ENCODE measurements around the gene SLC25A23. TPM values are rescaled to one million over a fixed set of nuclear protein-coding genes. Genes with fewer than 3 reads are reported as not detected.

The SLC25A23 gene
- total RNA-seq, 1 experiment from 2014 or later: 59.5 TPM

DNA sequence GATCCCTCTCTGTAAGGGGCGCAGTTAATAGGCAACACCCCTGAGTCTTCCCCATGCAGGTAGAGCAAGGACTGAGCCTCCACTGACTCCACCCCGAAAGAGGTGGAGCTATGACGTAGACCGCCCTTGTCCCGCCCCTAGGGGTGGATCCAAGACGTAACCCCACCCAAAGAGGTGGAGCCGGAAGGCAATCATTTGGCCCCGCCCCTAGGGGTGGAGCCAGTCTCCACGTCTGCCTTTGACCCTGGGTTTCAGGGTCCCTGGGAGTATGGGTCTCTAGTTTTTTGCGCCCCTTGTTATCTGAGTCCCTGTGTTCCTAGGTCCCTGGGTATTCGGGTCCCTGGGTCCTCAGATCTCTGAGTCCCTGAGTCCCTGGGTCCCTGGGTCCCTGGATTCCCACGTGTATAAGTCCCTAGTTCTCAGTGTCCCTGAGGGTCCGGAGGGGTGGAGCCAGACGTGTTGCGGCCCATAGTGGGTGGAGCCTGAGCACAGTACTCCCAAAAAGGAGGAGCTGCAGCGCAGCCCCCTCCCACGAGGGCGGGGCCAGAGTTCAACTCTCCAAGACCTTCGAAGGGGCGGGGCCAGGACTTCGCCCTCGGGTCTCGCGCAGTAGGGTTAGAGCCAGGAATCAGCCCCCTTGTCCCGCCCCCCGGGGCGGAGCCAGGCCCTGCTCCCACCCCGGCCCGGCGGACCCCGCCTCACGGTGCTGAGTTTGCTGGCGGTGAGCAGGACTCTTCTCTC is 16.7 kb upstream of the SLC25A23 start:
- ChIA-PET CTCF (no interaction called here), POLR2A (ENCODE audit: unreplicated experiment) (interaction anchor here (0.5 to 0.7 kb wide), 2 partner anchors 51 to 254 kb away, joined by 3 read pairs; partner anchors contain the start of gene KHSRP)
- TF ChIP-seq CTCF (conservative IDR thresholded peaks at IDR 0.05): no peak
- no peak for TF ChIP-seq EZH2 (IDR thresholded peaks at IDR 0.05; ENCODE audit: low read depth)
- H3K4me2 ChIP-seq: peak overlapping the region; percentile 73
- DNase-seq: peak in 1 of 2 experiments; percentile 29
- H3K36me3 ChIP-seq (ENCODE audit: low read depth): no peaks in the 10 kb centered on the region
- no peaks in the 10 kb centered on the region for H4K20me1 ChIP-seq (ENCODE audit: insufficient read depth)
- no peak overlapping the region for H2AFZ ChIP-seq
- H3K27me3 ChIP-seq (ENCODE audit: insufficient read depth, low read depth): no peaks in the 10 kb centered on the region
- H3K4me3 ChIP-seq: peak overlapping the region; percentile 14; the same call in 1 of the 2 replicates
- no peaks in the 10 kb centered on the region for H3K9me3 ChIP-seq (ENCODE audit: insufficient read depth, low read depth)
- no TSS peak for BruUV-seq (replicated peaks)
- intact Hi-C loops (cut with micrococcal nuclease; ENCODE audit: unreplicated experiment): no loop called here
- no peak overlapping the region for H3K27ac ChIP-seq
- peaks cover 9% of the 10 kb centered on the region; the same call in 1 of the 2 replicates for H3K4me1 ChIP-seq (replicated peaks; ENCODE audit: insufficient read depth)
- no peaks in the 10 kb centered on the region; the same call in 1 of the 2 replicates for H3F3A ChIP-seq (ENCODE audit: insufficient read depth, low read depth)
- H3K79me2 ChIP-seq (ENCODE audit: low read depth): no peaks in the 10 kb centered on the region
- H3K9me2 ChIP-seq (ENCODE audit: insufficient read depth): no peaks in the 10 kb centered on the region

GRCh38 chr19:6475321-6476108 is 15.9 kb upstream of the SLC25A23 start:
- Histone ChIP-seq H2AFZ (no peak overlapping the region), H4K20me1 (ENCODE audit: insufficient read depth) (no peaks in the 10 kb centered on the region), H3K9me3 (ENCODE audit: insufficient read depth, low read depth) (no peaks in the 10 kb centered on the region), H3K36me3 (ENCODE audit: low read depth) (no peaks in the 10 kb centered on the region), H3K4me1 (replicated peaks; ENCODE audit: insufficient read depth) (peaks cover 9% of the 10 kb centered on the region; the same call in 1 of the 2 replicates), H3K9me2 (ENCODE audit: insufficient read depth) (no peaks in the 10 kb centered on the region), H3K27ac (no peak overlapping the region), H3F3A (ENCODE audit: insufficient read depth, low read depth) (no peaks in the 10 kb centered on the region; the same call in 1 of the 2 replicates), H3K79me2 (ENCODE audit: low read depth) (no peaks in the 10 kb centered on the region), H3K4me3 (no peak overlapping the region), H3K4me2 (peak overlapping the region; percentile 73; the same call in 1 of the 2 replicates), H3K27me3 (ENCODE audit: insufficient read depth, low read depth) (no peaks in the 10 kb centered on the region)
- ChIA-PET POLR2A (ENCODE audit: unreplicated experiment) (no interaction called here), CTCF (no interaction called here)
- no peak for TF ChIP-seq CTCF (conservative IDR thresholded peaks at IDR 0.05)
- no peak for TF ChIP-seq EZH2 (IDR thresholded peaks at IDR 0.05; ENCODE audit: low read depth)
- intact Hi-C loops (cut with micrococcal nuclease; ENCODE audit: unreplicated experiment): no loop called here
- no peak for DNase-seq
- no TSS peak for BruUV-seq (replicated peaks)

- Histone ChIP-seq H3K27ac (no peak overlapping the region), H3K4me2 (0 out of 2 replicates have a peak overlapping the region, but pooled peaks have one; percentile 4), H3K4me1 (replicated peaks; ENCODE audit: insufficient read depth) (peaks cover 9% of the 10 kb centered on the region; the same call in 1 of the 2 replicates), H3K9me2 (ENCODE audit: insufficient read depth) (no peaks in the 10 kb centered on the region), H3F3A (ENCODE audit: insufficient read depth, low read depth) (no peaks in the 10 kb centered on the region; the same call in 1 of the 2 replicates), H3K27me3 (ENCODE audit: insufficient read depth, low read depth) (no peaks in the 10 kb centered on the region), H2AFZ (no peak overlapping the region), H3K4me3 (no peak overlapping the region), H4K20me1 (ENCODE audit: insufficient read depth) (no peaks in the 10 kb centered on the region), H3K79me2 (ENCODE audit: low read depth) (no peaks in the 10 kb centered on the region), H3K9me3 (ENCODE audit: insufficient read depth, low read depth) (no peaks in the 10 kb centered on the region), H3K36me3 (ENCODE audit: low read depth) (no peaks in the 10 kb centered on the region)
- intact Hi-C loops (cut with micrococcal nuclease; ENCODE audit: unreplicated experiment): no loop called here
- TF ChIP-seq EZH2 (IDR thresholded peaks at IDR 0.05; ENCODE audit: low read depth) (no peak), CTCF (conservative IDR thresholded peaks at IDR 0.05) (no peak)
- peak; percentile 20 to 43 for DNase-seq
- POLR2A ChIA-PET (ENCODE audit: unreplicated experiment): no interaction called here
- CTCF ChIA-PET: no interaction called here
- BruUV-seq (replicated peaks): no TSS peak
Measured at GRCh38 chr19:6473647-6474046, 14.1 kb upstream of the SLC25A23 start.
